Thoracic aorta (tissue), 2 donors: Measurements from ENCODE around the gene RPL36. TPM values are rescaled to one million over a fixed set of nuclear protein-coding genes. Genes with fewer than 3 reads are reported as not detected.

ENCODE experiments used
- ATAC-seq: fragments of 150-250 bp; one replicate; pipeline ENCODE4 v1.8.0; 2017; ENCODE audit warnings: low read depth; ENCODE audit not compliant: insufficient number of reproducible peaks, low FRiP score
- DNase-seq: peaks from one replicate; pipeline ENCODE4 v3.0.0-alpha.2; 2020; ENCODE audit warnings: low spot score
- H3K27ac ChIP-seq, 2 donors: fragments of 200-600 bp; sonication (generic); 1 replicate in 1 of 2; 2 replicates in 1 of 2; pipeline ENCODE4 v1.5.1; 2016; ENCODE audit warnings: mild to moderate bottlenecking in 2 of 2, moderate library complexity in 2 of 2
- H3K27me3 ChIP-seq: fragments of 200-600 bp; sonication (generic); replicated peaks from 2 replicates; pipeline ENCODE4 v1.6.0; 2016; ENCODE audit warnings: mild to moderate bottlenecking; ENCODE audit not compliant: insufficient read depth
- H3K36me3 ChIP-seq: fragments of 200-600 bp; sonication (generic); one replicate; pipeline ENCODE4 v1.5.1; 2016
- H3K4me1 ChIP-seq, 2 donors: fragments of 200-600 bp; sonication (generic); 1 replicate in 1 of 2; 2 replicates in 1 of 2; pipeline versions ENCODE4 v1.5.1 to v1.6.0; 2016; ENCODE audit warnings: low read depth in 2 of 2, mild to moderate bottlenecking in 1 of 2; ENCODE audit not compliant: control insufficient read depth in 1 of 2
- H3K4me3 ChIP-seq: fragments of 200-600 bp; sonication (generic); 2 replicates; pipeline ENCODE4 v1.5.1; 2016; ENCODE audit warnings: mild to moderate bottlenecking
- H3K9me3 ChIP-seq: fragments of 200-600 bp; sonication (generic); 2 replicates; pipeline ENCODE4 v1.5.1; 2016
- total RNA-seq, 2 donors: library from RNA; depleted of rRNA; stranded (reverse); fragments of >200 nt; gene quantifications; one replicate each; pipeline versions ENCODE4 v1.1.0 to v1.2.3, GENCODE V29; 2016
- TF ChIP-seq, protein P1 (sequence below): fragments of 200-600 bp; sonication (generic); IDR thresholded peaks from one replicate; pipeline ENCODE4 v1.5.1; 2019; ENCODE audit warnings: antibody characterized with exemption

Gene RPL36
- total RNA-seq, 2 donors from 2014 or later, result 274 to 397 TPM

DNA sequence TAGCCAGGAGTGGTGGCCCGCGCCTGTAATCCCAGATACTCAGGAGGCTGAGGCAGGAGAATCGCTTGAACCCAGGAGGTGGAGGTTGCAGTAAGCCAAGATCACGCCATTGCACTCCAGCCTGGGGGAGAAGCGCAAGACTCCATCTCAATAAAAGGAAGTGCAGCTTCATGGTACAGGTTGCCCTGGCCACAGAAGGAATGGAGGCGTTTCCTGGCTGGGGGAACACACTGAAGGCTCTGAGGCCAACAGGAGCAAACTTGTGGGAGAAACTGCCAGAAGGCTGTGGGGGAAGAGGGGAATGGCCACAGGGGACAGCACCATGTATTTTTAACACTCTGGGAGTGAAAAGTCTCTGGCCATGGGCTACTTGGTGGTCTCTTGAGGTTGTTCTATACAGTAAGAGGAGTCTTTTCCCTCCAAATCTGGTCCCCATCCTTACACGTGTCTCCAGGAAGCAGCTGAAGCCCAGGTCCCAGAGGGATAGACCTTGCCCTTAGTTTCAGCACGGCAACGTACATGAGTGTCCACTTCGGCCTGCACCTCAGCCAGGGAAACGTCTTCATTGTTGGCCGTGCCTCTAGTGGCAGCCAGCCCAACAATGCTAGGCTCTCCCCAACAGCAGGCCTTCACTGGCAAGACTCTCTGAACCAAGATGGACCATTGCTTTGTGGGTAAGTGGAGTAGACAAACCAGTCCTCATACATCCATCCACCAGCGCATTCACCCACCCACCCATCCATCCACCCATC lies 17.2 kb upstream of the RPL36 start:
- no peak overlapping the region for H3K4me3 ChIP-seq
- ATAC-seq, result no peak
- H3K27ac ChIP-seq, result no peak overlapping the region
- H3K9me3 ChIP-seq, result no peaks in the 10 kb centered on the region
- TF ChIP-seq, protein P1, sequence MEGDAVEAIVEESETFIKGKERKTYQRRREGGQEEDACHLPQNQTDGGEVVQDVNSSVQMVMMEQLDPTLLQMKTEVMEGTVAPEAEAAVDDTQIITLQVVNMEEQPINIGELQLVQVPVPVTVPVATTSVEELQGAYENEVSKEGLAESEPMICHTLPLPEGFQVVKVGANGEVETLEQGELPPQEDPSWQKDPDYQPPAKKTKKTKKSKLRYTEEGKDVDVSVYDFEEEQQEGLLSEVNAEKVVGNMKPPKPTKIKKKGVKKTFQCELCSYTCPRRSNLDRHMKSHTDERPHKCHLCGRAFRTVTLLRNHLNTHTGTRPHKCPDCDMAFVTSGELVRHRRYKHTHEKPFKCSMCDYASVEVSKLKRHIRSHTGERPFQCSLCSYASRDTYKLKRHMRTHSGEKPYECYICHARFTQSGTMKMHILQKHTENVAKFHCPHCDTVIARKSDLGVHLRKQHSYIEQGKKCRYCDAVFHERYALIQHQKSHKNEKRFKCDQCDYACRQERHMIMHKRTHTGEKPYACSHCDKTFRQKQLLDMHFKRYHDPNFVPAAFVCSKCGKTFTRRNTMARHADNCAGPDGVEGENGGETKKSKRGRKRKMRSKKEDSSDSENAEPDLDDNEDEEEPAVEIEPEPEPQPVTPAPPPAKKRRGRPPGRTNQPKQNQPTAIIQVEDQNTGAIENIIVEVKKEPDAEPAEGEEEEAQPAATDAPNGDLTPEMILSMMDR, result no peak
- H3K36me3 ChIP-seq, result peaks cover 16% of the 10 kb centered on the region
- no peaks in the 10 kb centered on the region for H3K4me1 ChIP-seq
- H3K27me3 ChIP-seq, result no peaks in the 10 kb centered on the region
- DNase-seq, result no peak

DNA sequence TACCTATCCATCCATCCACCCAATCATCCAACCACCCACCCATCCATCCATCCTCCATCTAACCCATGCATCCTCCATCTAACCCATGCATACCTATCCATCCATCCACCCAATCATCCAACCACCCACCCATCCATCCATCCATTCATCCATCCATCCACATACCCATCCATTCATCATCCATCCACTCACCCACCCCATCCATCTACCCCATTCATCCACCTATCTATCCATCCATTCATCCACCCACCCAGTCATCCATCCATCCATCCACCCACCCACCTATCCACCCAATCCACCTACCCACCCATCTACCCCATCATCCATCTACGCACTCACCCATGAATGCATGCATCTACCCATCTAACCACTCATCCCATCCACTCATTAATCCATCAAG lies 16.3 kb upstream of the RPL36 start:
- H3K4me3 ChIP-seq, result no peak overlapping the region

DNA sequence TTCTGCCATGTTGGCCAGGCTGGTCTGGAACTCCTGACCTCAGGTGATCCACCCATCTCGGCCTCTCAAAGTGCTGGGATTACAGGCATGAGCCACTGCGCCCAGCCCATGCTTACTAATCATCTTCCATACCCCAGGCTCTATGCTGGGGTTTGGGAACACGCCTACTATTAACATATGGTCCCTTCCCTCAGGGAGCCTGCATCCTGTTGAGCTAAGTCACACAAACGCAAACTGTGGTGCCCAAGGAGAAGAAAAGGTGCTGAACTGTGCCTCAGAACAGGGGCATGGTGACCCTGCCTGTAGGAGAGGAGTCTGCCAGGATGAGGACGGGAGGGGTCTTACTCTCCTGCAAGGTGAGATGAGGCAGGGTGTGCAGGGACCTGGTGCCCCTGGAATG lies 15.4 kb upstream of the RPL36 start:
- H3K9me3 ChIP-seq, result no peaks in the 10 kb centered on the region
- peaks cover 8 to 10% of the 10 kb centered on the region in 2 donors for H3K4me1 ChIP-seq
- no peaks in the 10 kb centered on the region for H3K27me3 ChIP-seq
- no peak overlapping the region for H3K4me3 ChIP-seq
- ATAC-seq (no peak), DNase-seq (no peak)
- peaks cover 7% of the 10 kb centered on the region for H3K36me3 ChIP-seq
- TF ChIP-seq, protein P1, result no peak
- no peak overlapping the region for H3K27ac ChIP-seq

More for the DNA sequence above, 16.3 kb upstream of the RPL36 start:
- ATAC-seq (no peak), DNase-seq (no peak)
- no peaks in the 10 kb centered on the region for H3K9me3 ChIP-seq
- H3K27ac ChIP-seq, result no peak overlapping the region
- no peaks in the 10 kb centered on the region for H3K27me3 ChIP-seq
- TF ChIP-seq, protein P1, result no peak
- H3K36me3 ChIP-seq, result peaks cover 17% of the 10 kb centered on the region
- no peaks in the 10 kb centered on the region for H3K4me1 ChIP-seq

DNA sequence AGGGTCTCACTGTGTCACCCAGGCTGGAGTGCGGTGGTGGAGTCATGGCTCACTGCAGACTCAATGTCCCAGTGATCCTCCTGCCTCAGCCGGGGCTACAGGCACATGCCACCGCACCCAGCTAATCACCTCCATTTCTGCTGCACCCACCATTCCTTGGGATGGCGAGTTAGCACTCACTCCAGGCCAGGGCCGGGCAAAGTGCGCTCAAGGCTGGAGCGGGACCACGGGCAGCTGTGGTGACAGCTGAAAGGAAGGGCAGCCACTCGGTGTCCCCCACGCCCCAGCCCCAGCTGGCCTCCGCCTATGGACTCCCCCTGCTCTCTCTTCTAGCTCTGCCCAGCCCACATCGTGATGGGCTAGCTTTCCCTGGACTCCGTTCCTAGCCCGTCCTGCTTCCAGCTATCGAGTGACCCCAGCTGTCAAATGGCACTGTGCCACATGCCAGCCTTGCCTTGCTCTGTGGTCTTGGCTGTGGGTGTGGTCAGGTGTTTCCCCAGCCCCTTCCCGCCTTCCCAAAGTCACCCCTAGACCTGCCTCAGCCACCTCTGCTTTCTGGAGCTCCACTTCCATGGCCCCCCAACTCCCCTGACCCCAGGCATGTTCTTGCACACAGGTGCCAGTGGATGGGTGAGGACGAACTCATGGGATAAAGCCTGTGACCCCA lies 13.9 kb upstream of the RPL36 start:
- H3K27ac ChIP-seq, result no peak overlapping the region
- DNase-seq, result no peak
- TF ChIP-seq, protein P1, result no peak
- H3K4me3 ChIP-seq, result no peak overlapping the region
- peaks cover 5% of the 10 kb centered on the region for H3K36me3 ChIP-seq
- no peaks in the 10 kb centered on the region for H3K9me3 ChIP-seq
- H3K4me1 ChIP-seq, result peaks cover 8 to 16% of the 10 kb centered on the region in 2 donors
- no peaks in the 10 kb centered on the region for H3K27me3 ChIP-seq
- no peak for ATAC-seq

DNA sequence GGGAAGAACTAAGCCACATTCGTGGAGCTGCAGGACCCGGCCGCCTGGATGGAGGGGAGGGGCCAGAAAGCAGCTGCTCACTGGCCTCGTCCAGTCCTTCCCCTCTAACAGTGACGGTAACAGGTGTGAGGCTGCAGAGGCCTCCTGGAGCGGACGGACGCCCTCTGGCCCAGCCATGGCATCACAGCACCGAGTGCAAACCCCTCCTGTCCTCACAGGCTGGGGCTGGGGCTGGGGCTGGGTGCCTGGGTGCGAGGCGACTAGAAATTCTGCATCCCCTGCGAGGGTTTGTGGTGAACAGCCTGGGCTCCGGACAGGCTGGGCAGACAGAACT lies 13.4 kb upstream of the RPL36 start:
- DNase-seq (no peak), ATAC-seq (no peak)
- Histone ChIP-seq H3K4me1 (peaks cover 8 to 18% of the 10 kb centered on the region in 2 donors), H3K27ac (no peak overlapping the region), H3K36me3 (peaks cover 5% of the 10 kb centered on the region), H3K9me3 (no peaks in the 10 kb centered on the region), H3K4me3 (no peak overlapping the region), H3K27me3 (no peaks in the 10 kb centered on the region)
- TF ChIP-seq, protein P1, result no peak
